Psoas muscle (tissue), 8 donors: ENCODE results near the gene PIANP. TPM values are rescaled to one million over a fixed set of nuclear protein-coding genes. Genes with fewer than 3 reads are reported as not detected.
A peak's percentile ranks its signal among the peaks of the same experiment; 100 is the strongest.
"Not testable (repeated sequence)": the region's sequence is repeated elsewhere in the genome, so short reads cannot be mapped to it uniquely, and the experiment has no call there.

Source experiments
- ATAC-seq, 4 donors: fragments of 200-7000 bp; cut with Tn5 transposase; one replicate each; pipeline ENCODE4 v1.9.1; 2020; ENCODE audit warnings: moderate library complexity in 3 of 4, mild to moderate bottlenecking in 2 of 4
- DNase-seq, 2 donors: peaks; one replicate each; pipeline ENCODE4 v3.0.0-alpha.2; 2020
- H3K27ac ChIP-seq: fragments of 200-600 bp; one replicate; pipeline ENCODE4 v1.8.0; 2022
- H3K27me3 ChIP-seq, 3 donors: fragments of 200-600 bp in 1 of 3; one replicate each; pipeline versions ENCODE4 v1.6.1 to v1.8.0; 2013 to 2022; ENCODE audit warnings: low read length in 2 of 3, mild to moderate bottlenecking in 2 of 3, moderate library complexity in 1 of 3; ENCODE audit not compliant: insufficient read depth in 3 of 3
- H3K36me3 ChIP-seq, 2 donors: fragments of 200-600 bp in 1 of 2; one replicate each; pipeline versions ENCODE4 v1.6.1 to v1.8.0; 2013 to 2022; ENCODE audit warnings: low read depth in 1 of 2, mild to moderate bottlenecking in 1 of 2, moderate library complexity in 1 of 2; ENCODE audit not compliant: insufficient read depth in 1 of 2
- H3K4me1 ChIP-seq: fragments of 200-600 bp; one replicate; pipeline ENCODE4 v1.8.0; 2022
- H3K4me3 ChIP-seq: fragments of 200-600 bp; one replicate; pipeline ENCODE4 v1.8.0; 2022; ENCODE audit warnings: mild to moderate bottlenecking
- H3K9me3 ChIP-seq: fragments of 200-600 bp; one replicate; pipeline ENCODE4 v1.8.0; 2022
- CTCF ChIP-seq: fragments of 200-600 bp; IDR thresholded peaks from one replicate; pipeline ENCODE4 v1.8.0; 2022; ENCODE audit warnings: antibody characterized with exemption
- WGBS, 3 donors: extraction: QIAGEN DNeasy Blood & Tissue Kit; methylation state at CpG; one replicate each; pipeline versions ENCODE4 v1.1.6 to v1.1.7; 2013; 5-methylcytosine and 5-hydroxymethylcytosine counted together
- intact Hi-C, 2 donors: fragments of 100-400 bp; cut with DNase I; formaldehyde crosslinking; loops; one replicate each; pipeline versions ENCODE4 v1.11.0 to v1.14.2; 2022
- long read RNA-seq, 2 donors: library from polyadenylated mRNA; unstranded; transcript quantifications; one replicate each; pipeline ENCODE4 v2.0.0, GENCODE V29; 2021
- polyA plus RNA-seq, 3 donors: library from polyadenylated mRNA; stranded (reverse); fragments of 200-250 nt; gene quantifications; one replicate each; pipeline ENCODE4 v1.2.3, GENCODE V29; 2013
- total RNA-seq, 4 donors: library from RNA; stranded (reverse); fragmentation: NEBNext Ultra II Directional in 2 of 4; extraction: Animal tissue kit (Norgen Biotek cat#: 25700) in 2 of 4; gene quantifications; one replicate each; pipeline versions ENCODE4 v1.2.1 to v1.2.4, GENCODE V29; 2021 to 2023
- donor health status: healthy with polysubstance abuse.
- donor health status: DM: no; HTN: no; CAD: no; lungs with moderate emphysema.
- donor health status: Bipolar disorder and iron deficiency.
- donor health status: healthy.
- donor health status: DM: yes; HTN: yes; CAD: no.
- donor health status: DM: no; HTN: no; CAD: no.
- donor health status: DM: no; HTN: no; CAD: no.
- donor health status: DM: yes; HTN: yes; CAD: no.

The PIANP gene, protein sequence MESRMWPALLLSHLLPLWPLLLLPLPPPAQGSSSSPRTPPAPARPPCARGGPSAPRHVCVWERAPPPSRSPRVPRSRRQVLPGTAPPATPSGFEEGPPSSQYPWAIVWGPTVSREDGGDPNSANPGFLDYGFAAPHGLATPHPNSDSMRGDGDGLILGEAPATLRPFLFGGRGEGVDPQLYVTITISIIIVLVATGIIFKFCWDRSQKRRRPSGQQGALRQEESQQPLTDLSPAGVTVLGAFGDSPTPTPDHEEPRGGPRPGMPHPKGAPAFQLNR
- total RNA-seq: under 1 TPM in 3 of 4 donors, not detected in 1; 0.10 to 0.17 (median 0.15) TPM
- polyA plus RNA-seq: under 1 TPM in 2 of 3 donors, not detected in 1; 0.17 to 0.21 TPM
- long read RNA-seq, donor 1: 0 reads
- long read RNA-seq, donor 2: 0 reads

DNA sequence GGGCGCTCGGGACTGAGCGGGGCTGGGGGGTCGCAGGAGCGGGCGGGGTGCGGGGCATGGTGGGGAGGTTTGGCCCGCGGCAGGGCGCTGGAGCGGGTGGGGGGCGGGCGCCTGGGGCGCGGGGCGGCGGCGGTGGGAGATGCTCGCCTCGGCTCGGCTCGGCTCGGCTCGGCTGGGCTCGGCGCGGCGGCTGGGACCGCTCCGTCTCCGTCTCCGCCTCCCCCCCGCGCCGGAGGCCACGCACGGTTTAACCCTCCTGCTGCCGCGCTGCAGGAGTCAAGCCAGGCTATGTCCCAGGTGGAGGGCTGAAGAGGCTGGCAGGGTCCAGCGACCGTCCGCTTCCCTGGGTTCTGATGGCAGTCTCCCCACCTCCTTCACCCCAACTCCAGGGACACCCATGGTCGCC is at the start of gene PIANP:
Gene PIANP (minus strand): TSS at position 170 of the 406 bp plus-strand sequence. CDS start 2,754 bp downstream, outside the sequence.
- Histone ChIP-seq H3K27ac (no peak within 1 kb of the TSS), H3K9me3 (no peaks in the 10 kb centered on the region), H3K4me3 (peak within 1 kb of the TSS; percentile 55), H3K27me3 (peaks cover 0 to 95% (median 34%) of the 10 kb centered on the region in 3 donors), H3K36me3 (no peaks in the 10 kb centered on the region), H3K4me1 (no peaks in the 10 kb centered on the region)
- DNase-seq: peak in 1 of 2 donors; percentile 41
- TF ChIP-seq CTCF: no peak
- 0 to 2% (median 1%) methylated on average over 11 to 43 of the region's 43 CpGs for WGBS, 3 donors
- intact Hi-C loops: no loop called here
- ATAC-seq: peak; percentile 27 to 60 (median 36)

DNA sequence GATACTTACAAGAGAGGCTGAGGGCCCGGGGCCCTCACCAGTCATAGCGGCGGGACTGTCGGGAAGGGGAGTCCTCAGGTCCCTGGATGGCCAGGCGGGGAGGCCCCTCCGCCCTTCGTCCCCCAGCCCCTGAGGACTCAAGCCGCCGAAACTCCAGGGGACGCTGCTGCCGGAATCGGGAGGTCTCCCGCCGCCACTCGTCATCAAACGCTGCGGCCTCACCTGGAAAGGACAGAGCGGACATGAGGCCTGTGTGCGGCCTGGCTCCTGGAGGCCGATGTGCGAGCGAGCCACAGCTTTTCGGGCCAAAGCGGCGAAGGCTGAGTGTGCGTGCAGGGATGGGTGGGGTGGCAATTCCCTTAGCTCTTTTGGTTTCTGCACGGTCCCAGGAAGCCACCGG is 48.1 kb upstream of the PIANP start:
- no peak for DNase-seq
- TF ChIP-seq CTCF: no peak
- WGBS, 3 donors: 91 to 95% (median 93%) methylated on average over 28 of the region's 28 CpGs
- Histone ChIP-seq H3K4me3 (no peak overlapping the region), H3K4me1 (peaks cover 12% of the 10 kb centered on the region), H3K9me3 (no peaks in the 10 kb centered on the region), H3K27me3 (no peaks in the 10 kb centered on the region), H3K36me3 (peaks cover 11 to 62% of the 10 kb centered on the region in 2 donors), H3K27ac (no peak overlapping the region)
- intact Hi-C loops: no loop called here
- no peak for ATAC-seq

DNA sequence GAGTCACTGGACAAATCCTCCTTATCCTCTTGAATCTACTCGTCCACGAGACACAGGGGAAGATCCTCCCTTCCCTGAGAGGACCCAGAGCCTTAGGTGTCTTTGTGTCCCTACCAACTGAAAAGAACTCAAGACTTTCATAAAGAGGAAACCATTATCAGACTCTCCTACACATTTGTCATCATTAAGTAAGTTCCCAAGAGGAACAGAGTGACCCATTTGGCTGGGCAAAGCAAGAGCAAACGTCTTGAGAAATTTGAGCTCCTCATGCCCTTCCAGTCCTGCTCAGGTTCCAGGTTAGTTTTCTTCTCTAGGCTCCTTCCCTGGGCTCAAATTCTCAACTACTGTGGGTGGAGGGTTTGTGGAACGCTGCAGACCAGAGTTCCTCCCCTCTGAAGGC is 46.6 kb upstream of the PIANP start:
- no peak for TF ChIP-seq CTCF
- Histone ChIP-seq H3K9me3 (no peaks in the 10 kb centered on the region), H3K4me1 (peaks cover 10% of the 10 kb centered on the region), H3K27ac (peak overlapping the region; percentile 51), H3K4me3 (no peak overlapping the region), H3K36me3 (peaks cover 11 to 62% of the 10 kb centered on the region in 2 donors), H3K27me3 (no peaks in the 10 kb centered on the region)
- ATAC-seq (peak in 2 of 4 donors; percentile 9 to 22), DNase-seq (no peak)
- intact Hi-C loops: no loop called here
- 47 to 76% (median 50%) methylated on average over 4 of the region's 4 CpGs for WGBS, 3 donors

DNA sequence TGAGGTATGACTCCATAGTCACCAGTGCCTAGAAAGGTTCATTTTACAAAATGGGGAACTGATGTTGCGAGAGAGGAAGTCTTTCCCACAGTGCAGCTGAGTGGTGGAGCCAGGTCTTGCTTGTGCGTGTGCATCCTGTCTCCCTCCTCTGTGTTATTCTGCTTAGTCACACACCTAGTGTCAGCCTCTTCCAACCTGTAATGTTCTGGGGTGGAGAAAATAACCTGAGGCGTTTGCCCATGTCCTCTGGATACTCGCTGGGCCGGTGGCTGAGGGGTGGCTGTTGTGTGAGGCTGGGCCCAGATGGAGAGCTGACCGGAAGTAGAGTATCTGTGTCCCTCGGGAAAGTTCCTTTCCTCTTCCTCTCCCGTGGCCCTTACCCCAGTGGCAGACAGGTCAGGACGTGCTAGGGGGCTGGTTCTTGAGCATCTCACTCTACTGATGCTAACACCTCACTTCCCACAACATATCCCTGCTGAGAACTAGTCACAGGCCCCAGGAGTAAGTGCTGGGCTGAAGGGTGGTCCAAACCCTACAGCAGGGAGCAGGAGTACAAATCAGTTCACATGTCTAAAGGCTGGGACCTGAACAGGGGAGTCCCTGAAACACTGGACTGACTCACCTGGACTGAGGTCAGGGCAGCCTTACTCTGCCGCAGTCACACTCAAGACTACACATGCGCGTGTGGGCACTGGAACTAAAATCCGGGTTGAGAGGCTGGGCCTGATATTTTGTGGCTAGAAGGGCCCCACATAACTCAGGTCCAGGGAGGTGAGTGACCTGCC is 45.3 kb upstream of the PIANP start:
- no peaks in the 10 kb centered on the region for H3K9me3 ChIP-seq
- no peak for DNase-seq
- H3K27ac ChIP-seq: peak overlapping the region; percentile 58
- intact Hi-C loops: no loop called here
- H3K36me3 ChIP-seq: peaks cover 11 to 50% of the 10 kb centered on the region in 2 donors
- H3K4me3 ChIP-seq: no peak overlapping the region
- H3K4me1 ChIP-seq: peaks cover 3% of the 10 kb centered on the region
- 61 to 66% (median 61%) methylated on average over 13 of the region's 13 CpGs for WGBS, 3 donors
- no peaks in the 10 kb centered on the region for H3K27me3 ChIP-seq
- peak; percentile 22 to 46 (median 34) for ATAC-seq
- TF ChIP-seq CTCF: no peak

- H3K27me3 ChIP-seq, H3K27ac ChIP-seq, H3K9me3 ChIP-seq, H3K4me1 ChIP-seq, DNase-seq, intact Hi-C loops, ATAC-seq, H3K4me3 ChIP-seq: not testable (repeated sequence)
- peaks cover 0 to 24% of the 10 kb centered on the region in 2 donors for H3K36me3 ChIP-seq
- 73 to 76% (median 74%) methylated on average over 7 of the region's 7 CpGs for WGBS, 3 donors
These were observed 42.7 kb upstream of the PIANP start for GRCh38 chr12:6743300-6743699.
